NCI-H1694 (cell line): Measurements from ENCODE around the gene COG2.
A peak's percentile ranks its signal among the peaks of the same experiment; 100 is the strongest.
"Not testable (repeated sequence)": the region's sequence is repeated elsewhere in the genome, so short reads cannot be mapped to it uniquely, and the experiment has no call there.

Experiments
- DNase-seq: peaks from one replicate; lab custom pipeline; 2025; lab: John Stamatoyannopoulos, UW

Gene COG2

GRCh38 chr1:230642263-230642959, at the start of gene COG2:
Gene COG2 (plus strand): TSS chr1:230642481. CDS start chr1:230642607, 126 bp downstream.
- peak; percentile 82 for DNase-seq

- no peak for DNase-seq
Observed at GRCh38 chr1:230592848-230593414, 49.4 kb upstream of the COG2 start.

- no peak for DNase-seq
Observed at GRCh38 chr1:230594214-230594773, 48.0 kb upstream of the COG2 start.

DNA sequence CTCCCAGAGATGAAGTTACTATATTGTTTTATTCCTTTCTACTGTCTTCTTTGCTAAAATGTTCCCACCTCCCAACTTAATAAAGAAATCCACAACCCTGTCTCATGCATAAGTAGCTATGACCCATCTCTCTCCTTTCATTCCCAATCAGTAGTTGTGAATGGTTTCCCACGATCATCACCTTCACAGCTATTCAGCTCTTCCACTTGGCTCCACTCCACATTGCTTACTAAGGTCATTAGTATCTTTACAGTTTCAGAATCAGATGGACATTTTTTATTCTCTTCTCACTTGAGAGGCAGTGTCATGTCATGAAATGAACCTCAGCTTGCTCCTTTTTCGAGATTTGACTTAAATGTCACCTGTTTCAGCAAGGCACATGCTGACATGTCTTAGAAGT, 47.1 kb upstream of the COG2 start:
- DNase-seq = no peak

GRCh38 chr1:230596306-230596705, 46.0 kb upstream of the COG2 start:
- no peak for DNase-seq

- no peak for DNase-seq
Observed at GRCh38 chr1:230598745-230599144, 43.5 kb upstream of the COG2 start.

GRCh38 chr1:230599926-230600656, 42.2 kb upstream of the COG2 start:
- no peak for DNase-seq

GRCh38 chr1:230600657-230601400, 41.5 kb upstream of the COG2 start:
- not testable (repeated sequence) for DNase-seq

DNA sequence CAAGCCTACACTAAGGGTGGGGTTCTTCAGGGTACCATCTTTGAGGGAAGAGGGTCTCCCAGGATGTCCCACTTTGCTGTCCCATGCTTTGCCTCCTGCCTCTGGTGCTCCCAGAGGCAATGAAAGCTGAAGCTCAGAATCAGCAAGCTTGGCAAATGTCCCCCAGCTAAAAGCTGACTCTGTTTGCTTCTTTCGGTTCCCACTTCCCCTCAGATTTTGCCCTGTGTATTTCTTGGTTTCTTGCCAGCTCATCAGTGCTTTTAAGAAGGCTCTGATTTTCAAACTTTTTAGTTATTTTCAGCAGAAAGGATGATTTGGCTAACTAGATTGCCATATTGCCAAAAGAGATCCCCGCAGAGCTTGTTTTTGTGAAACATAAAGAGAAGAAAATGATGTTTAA, 33.1 kb upstream of the COG2 start:
- DNase-seq = no peak

DNA sequence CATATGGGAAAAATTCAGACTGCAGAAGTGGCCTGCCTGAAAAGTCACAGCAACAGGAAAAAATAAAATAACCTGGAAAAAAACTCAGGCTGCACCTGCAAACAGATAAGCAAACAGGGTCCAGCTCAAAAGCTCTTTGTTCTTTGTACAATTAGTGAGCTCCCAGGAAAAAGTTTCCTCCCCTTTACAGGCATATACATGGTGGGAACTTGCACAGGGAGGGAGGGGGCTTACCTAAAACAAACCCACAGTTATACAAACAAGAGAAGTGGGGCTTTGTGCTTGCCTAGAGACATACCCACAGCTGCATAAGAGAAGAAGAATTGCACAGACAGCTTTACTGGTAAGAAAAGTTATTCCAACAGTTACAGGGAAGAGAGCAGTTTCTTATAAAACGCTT, 31.7 kb upstream of the COG2 start:
- DNase-seq = no peak

DNA sequence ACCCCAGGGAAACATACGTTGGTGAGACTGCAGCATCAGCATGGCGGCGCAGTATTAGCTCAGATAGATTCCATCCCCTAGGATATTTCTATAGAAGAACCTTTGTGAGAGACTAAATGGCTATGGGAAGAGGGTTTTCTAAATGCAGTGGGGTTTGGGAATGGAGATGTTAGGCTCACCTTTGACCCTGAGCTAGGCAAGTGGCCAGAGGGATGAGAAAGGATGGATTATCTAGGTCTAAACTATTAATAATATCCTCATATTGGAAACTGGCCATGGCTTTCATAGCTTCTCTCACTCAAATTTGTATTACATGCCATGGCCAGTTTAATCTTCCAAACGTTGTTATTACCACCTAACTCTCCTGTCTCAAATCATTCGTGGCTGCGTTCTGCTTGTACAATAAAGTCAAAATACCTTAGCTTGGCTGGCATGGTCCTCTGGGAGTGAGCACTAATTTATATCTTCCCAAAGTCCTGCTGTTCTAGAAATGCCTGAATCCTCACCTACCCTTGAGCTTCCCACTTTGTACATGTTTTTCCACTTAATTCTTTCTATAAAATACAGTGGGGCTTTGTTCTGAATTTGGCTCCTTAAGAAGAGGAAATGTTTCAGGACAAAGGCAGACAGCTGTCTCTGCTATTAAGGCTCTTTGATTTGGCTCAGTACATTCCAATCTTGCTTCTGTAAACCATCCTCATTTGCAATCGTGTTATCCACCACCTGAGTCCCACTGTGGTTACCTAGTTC, 31.0 kb upstream of the COG2 start:
- no peak for DNase-seq

DNA sequence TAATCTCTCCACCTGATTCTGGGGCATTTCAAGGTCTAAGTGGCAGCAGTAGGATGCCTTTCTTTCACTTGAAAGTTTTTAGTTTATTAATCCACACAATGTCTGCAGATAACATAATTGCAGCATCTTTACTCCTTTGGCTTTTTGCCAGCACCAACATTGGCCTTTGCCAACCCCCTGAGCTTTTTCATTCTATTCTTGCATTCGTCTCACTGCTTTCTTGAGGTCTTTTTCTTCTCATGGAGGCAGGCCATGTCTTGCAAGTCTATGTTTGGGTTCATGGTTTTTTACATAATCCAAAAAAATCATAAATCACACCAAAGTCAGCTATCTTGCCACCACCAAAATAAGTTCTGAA, 30.4 kb upstream of the COG2 start:
- no peak for DNase-seq

- no peak for DNase-seq
Observed at GRCh38 chr1:230612651-230613050, 29.6 kb upstream of the COG2 start.

DNA sequence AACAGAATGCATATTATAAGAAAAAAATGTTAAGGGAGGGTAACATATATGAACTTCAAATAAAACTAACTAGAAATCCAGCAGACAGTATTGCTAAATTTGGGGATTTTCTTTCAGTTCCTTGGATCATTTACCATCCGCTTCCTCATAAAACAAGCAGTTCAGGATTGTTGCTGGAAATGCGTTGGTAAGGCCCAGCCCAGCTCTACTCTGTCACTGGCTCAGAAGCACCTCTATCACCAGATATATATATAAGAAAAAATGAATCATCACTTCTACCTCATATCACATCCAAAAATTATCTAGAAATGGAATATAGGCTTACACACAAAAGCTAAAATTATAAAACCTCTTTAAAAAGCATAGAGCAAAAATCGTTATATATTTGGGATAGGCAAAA, 28.2 kb upstream of the COG2 start:
- no peak for DNase-seq

DNA sequence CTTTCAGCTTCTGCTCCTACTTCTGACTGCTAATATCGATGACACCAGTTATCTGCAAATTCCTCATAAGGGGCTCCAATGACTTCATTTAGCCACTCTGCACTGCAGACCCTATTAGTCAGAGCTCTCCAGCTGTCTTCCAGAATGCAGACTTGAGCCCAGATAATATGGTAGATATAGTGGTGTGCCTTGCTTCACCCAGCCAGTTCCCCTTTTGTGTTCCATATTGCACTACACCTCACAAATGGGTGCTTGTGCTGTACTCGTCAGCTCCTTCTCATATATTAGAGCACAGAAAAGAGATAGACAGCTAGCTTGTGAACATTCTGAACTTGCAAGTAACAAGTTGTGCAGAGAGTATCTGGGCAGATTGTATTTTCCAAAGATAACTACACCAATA, 23.7 kb upstream of the COG2 start:
- no peak for DNase-seq

DNA sequence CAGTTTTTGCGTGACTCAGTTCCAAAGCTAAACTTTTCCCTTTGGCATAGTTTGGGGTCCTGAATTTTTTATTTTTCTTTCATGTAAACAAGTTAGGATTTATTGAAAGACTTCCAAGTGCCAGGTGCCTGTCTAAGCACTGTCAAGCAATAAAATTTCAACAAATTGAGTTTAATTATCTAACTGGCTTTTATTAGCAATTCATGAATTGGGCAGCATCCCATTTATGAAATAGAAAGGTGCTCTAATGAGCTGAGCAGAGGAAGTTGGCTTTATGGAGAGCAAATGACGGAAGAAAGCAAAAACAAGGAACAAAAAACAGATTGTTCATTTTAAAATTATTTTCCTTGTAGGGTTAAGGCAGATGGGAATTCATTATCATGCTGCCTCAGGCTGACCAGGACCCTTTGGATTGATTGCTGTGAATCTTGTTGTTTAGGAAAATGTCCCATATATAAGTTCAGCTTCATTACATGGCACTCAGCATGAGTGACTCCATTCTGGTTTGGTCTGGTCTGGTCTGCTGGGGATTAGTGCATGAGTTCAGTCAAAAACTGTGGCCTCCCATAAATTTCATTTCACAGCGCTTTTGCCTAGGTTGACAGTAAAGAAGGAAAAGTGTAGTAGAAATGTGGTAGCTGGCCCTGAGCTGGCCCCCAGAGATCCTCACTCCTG, 21.5 kb upstream of the COG2 start:
- DNase-seq = no peak

GRCh38 chr1:230621324-230622030, 20.8 kb upstream of the COG2 start:
- peak; percentile 56 for DNase-seq

- no peak for DNase-seq
Observed at GRCh38 chr1:230622151-230622550, 20.1 kb upstream of the COG2 start.

GRCh38 chr1:230624097-230624713, 18.1 kb upstream of the COG2 start:
- no peak for DNase-seq

DNA sequence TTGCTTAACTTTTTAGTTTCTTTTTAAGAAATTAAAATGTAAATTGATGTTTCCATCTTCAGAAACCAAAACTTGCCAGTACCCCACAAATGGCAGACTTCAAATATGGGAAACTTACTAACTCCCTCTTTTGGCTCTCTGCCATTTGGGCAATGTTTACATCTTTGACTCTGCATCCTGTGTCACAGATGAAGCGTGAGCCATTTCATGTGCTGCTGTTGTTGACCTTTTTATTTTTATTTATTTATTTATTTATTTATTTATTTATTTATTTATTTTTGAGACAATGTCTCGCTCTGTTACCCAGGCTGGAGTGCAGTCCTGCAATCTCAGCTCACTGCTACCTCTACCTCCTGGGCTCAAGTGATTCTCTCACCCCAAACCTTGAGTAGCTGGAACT, 16.0 kb upstream of the COG2 start:
- DNase-seq = no peak
